GM12875 (cell line): Measurements from ENCODE around the gene SUPT20HL1.
"Not testable (repeated sequence)": the region's sequence is repeated elsewhere in the genome, so short reads cannot be mapped to it uniquely, and the experiment has no call there.

Experiments used
- H3K4me3 ChIP-seq: one replicate; pipeline ENCODE4 v1.5.1; 2011; ENCODE audit warnings: low read depth, low read length, control low read depth
- CTCF ChIP-seq: IDR thresholded peaks from 2 replicates; pipeline ENCODE4 v1.5.1; 2011; ENCODE audit warnings: low read depth, mild to moderate bottlenecking, control low read depth, inconsistent platforms, low read length, moderate library complexity, borderline replicate concordance; ENCODE audit not compliant: insufficient read depth

SUPT20HL1 gene

GRCh38 chrX:24364326-24364725 lies 3.9 kb downstream of the SUPT20HL1 start:
- TF ChIP-seq CTCF, result no peak
- H3K4me3 ChIP-seq, result no peak overlapping the region

GRCh38 chrX:24364851-24365538 lies 4.6 kb downstream of the SUPT20HL1 start:
- H3K4me3 ChIP-seq, result no peak overlapping the region
- TF ChIP-seq CTCF, result no peak

- H3K4me3 ChIP-seq, result not testable (repeated sequence)
These were observed 6.4 kb downstream of the SUPT20HL1 start for GRCh38 chrX:24366762-24367400.

- no peak overlapping the region for H3K4me3 ChIP-seq
- no peak for TF ChIP-seq CTCF
These were observed 9.4 kb downstream of the SUPT20HL1 start for GRCh38 chrX:24369816-24370215.

GRCh38 chrX:24371391-24371972 lies 11.0 kb downstream of the SUPT20HL1 start:
- peak; percentile 81 for TF ChIP-seq CTCF
- no peak overlapping the region for H3K4me3 ChIP-seq

- H3K4me3 ChIP-seq, result no peak overlapping the region
- no peak for TF ChIP-seq CTCF
These were observed 11.8 kb downstream of the SUPT20HL1 start for GRCh38 chrX:24372021-24372763.

GRCh38 chrX:24375600-24376131 lies 15.2 kb downstream of the SUPT20HL1 start:
- no peak for TF ChIP-seq CTCF
- no peak overlapping the region for H3K4me3 ChIP-seq
